ENCODE measurements around the gene RMI1.
"Not testable (repeated sequence)": the region's sequence is repeated elsewhere in the genome, so short reads cannot be mapped to it uniquely, and the experiment has no call there.

RMI1 gene

GRCh38 chr9:83980395-83981125, at the start of gene RMI1:
Gene RMI1, plus strand, starts transcription at chr9:83980805. Its CDS starts 20,182 bp downstream, at chr9:84000987.
- peak; percentile 100 for DNase-seq (ENCODE audit: low read depth)

- DNase-seq (ENCODE audit: low read depth) = no peak
Measured at GRCh38 chr9:83930881-83931280, 49.7 kb upstream of the RMI1 start.

GRCh38 chr9:83932011-83932410, 48.6 kb upstream of the RMI1 start:
- DNase-seq (ENCODE audit: low read depth) = no peak

GRCh38 chr9:83932851-83933250, 47.8 kb upstream of the RMI1 start:
- no peak for DNase-seq (ENCODE audit: low read depth)

- no peak for DNase-seq (ENCODE audit: low read depth)
Measured at GRCh38 chr9:83933790-83934189, 46.8 kb upstream of the RMI1 start.

GRCh38 chr9:83934569-83935275, 45.9 kb upstream of the RMI1 start:
- DNase-seq (ENCODE audit: low read depth) = no peak

GRCh38 chr9:83935276-83935935, 45.2 kb upstream of the RMI1 start:
- no peak for DNase-seq (ENCODE audit: low read depth)

- no peak for DNase-seq (ENCODE audit: low read depth)
Measured at GRCh38 chr9:83936523-83936922, 44.1 kb upstream of the RMI1 start.

GRCh38 chr9:83937861-83938455, 42.6 kb upstream of the RMI1 start:
- DNase-seq (ENCODE audit: low read depth) = no peak

- DNase-seq (ENCODE audit: low read depth) = no peak
Measured at GRCh38 chr9:83940590-83941303, 39.9 kb upstream of the RMI1 start.

- not testable (repeated sequence) for DNase-seq (ENCODE audit: low read depth)
Measured at GRCh38 chr9:83948096-83948495, 32.5 kb upstream of the RMI1 start.

- DNase-seq (ENCODE audit: low read depth) = peak; percentile 16
Measured at GRCh38 chr9:83956086-83956435, 24.5 kb upstream of the RMI1 start.

- DNase-seq (ENCODE audit: low read depth) = peak; percentile 40
Measured at GRCh38 chr9:83956436-83957247, 24.0 kb upstream of the RMI1 start.

GRCh38 chr9:83957248-83957513, 23.4 kb upstream of the RMI1 start:
- DNase-seq (ENCODE audit: low read depth) = no peak

GRCh38 chr9:83959061-83959460, 21.5 kb upstream of the RMI1 start:
- no peak for DNase-seq (ENCODE audit: low read depth)

- no peak for DNase-seq (ENCODE audit: low read depth)
Measured at GRCh38 chr9:83960991-83961390, 19.6 kb upstream of the RMI1 start.

- DNase-seq (ENCODE audit: low read depth) = no peak
Measured at GRCh38 chr9:83962165-83962564, 18.4 kb upstream of the RMI1 start.

- DNase-seq (ENCODE audit: low read depth) = no peak
Measured at GRCh38 chr9:83964973-83965349, 15.6 kb upstream of the RMI1 start.

- DNase-seq (ENCODE audit: low read depth) = no peak
Measured at GRCh38 chr9:83965350-83966208, 15.0 kb upstream of the RMI1 start.

- no peak for DNase-seq (ENCODE audit: low read depth)
Measured at GRCh38 chr9:83966209-83966582, 14.4 kb upstream of the RMI1 start.

- no peak for DNase-seq (ENCODE audit: low read depth)
Measured at GRCh38 chr9:83967073-83967472, 13.5 kb upstream of the RMI1 start.
